HEK293 (cell line): ENCODE results near the gene MAP7D1.

ENCODE experiments used
- CTCF ChIP-seq: fragments of 450-650 bp; formaldehyde crosslinking; IDR thresholded peaks from 2 replicates; pipeline ENCODE4 v1.5.1; 2016; ENCODE audit warnings: missing biosample characterization, missing genetic modification characterization
- ZBTB21 ChIP-seq: fragments of 450-650 bp; formaldehyde crosslinking; IDR thresholded peaks from 2 replicates; pipeline ENCODE4 v1.5.1; 2017; ENCODE audit warnings: missing biosample characterization, missing genetic modification characterization
- ZNF776 ChIP-seq: fragments of 450-650 bp; formaldehyde crosslinking; IDR thresholded peaks from 2 replicates; pipeline ENCODE4 v1.5.0; 2017; ENCODE audit warnings: missing biosample characterization, missing genetic modification characterization, borderline replicate concordance

GRCh38 chr1:36132029-36132428, 23.9 kb upstream of the MAP7D1 start:
- TF ChIP-seq ZBTB21 (tag by site-specific recombination): no peak
- no peak for TF ChIP-seq CTCF (tag by site-specific recombination)
- no peak for TF ChIP-seq ZNF776
